Memory B cell (primary cell): Measurements from ENCODE around the gene SERPIND1.

Source experiments
- ATAC-seq: fragments of 150-1000 bp; cut with Tn5 transposase; 2 replicates; pipeline ENCODE4 v1.10.0; 2021; ENCODE audit warnings: low read depth, mild to moderate bottlenecking, moderate library complexity
- DNase-seq, 2 donors: peaks; one replicate each; pipeline ENCODE4 v3.0.0; 2022; ENCODE audit warnings: low spot score in 2 of 2
- H3K27ac Mint-ChIP-seq: one replicate; pipeline ENCODE4 v1.8.0; 2022; ENCODE audit warnings: mild to moderate bottlenecking, moderate library complexity, mixed read lengths
- H3K27me3 Mint-ChIP-seq: one replicate; pipeline ENCODE4 v1.8.0; 2022; ENCODE audit warnings: mixed read lengths
- H3K36me3 Mint-ChIP-seq: one replicate; pipeline ENCODE4 v1.8.0; 2022; ENCODE audit warnings: mild to moderate bottlenecking, mixed read lengths
- H3K4me1 Mint-ChIP-seq: one replicate; pipeline ENCODE4 v1.8.0; 2022; ENCODE audit warnings: mixed read lengths
- H3K4me3 Mint-ChIP-seq: one replicate; pipeline ENCODE4 v1.8.0; 2022; ENCODE audit warnings: mild to moderate bottlenecking, moderate library complexity, mixed read lengths
- H3K9me3 Mint-ChIP-seq: one replicate; pipeline ENCODE4 v1.8.0; 2022; ENCODE audit warnings: mixed read lengths

The SERPIND1 gene

GRCh38 chr22:20741634-20742581, 32.0 kb upstream of the SERPIND1 start:
- DNase-seq = peak; percentile 35 to 37
- peaks cover 18% of the 10 kb centered on the region for H3K36me3 Mint-ChIP-seq
- H3K27ac Mint-ChIP-seq = no peak overlapping the region
- H3K9me3 Mint-ChIP-seq = no peaks in the 10 kb centered on the region
- peaks cover 12% of the 10 kb centered on the region for H3K4me1 Mint-ChIP-seq
- no peak overlapping the region for H3K4me3 Mint-ChIP-seq
- ATAC-seq = no peak
- no peaks in the 10 kb centered on the region for H3K27me3 Mint-ChIP-seq

- DNase-seq (no peak), ATAC-seq (no peak)
- Mint-ChIP-seq H3K36me3 (peaks cover 20% of the 10 kb centered on the region), H3K9me3 (no peaks in the 10 kb centered on the region), H3K4me1 (peaks cover 12% of the 10 kb centered on the region), H3K27me3 (no peaks in the 10 kb centered on the region), H3K27ac (no peak overlapping the region), H3K4me3 (no peak overlapping the region)
Measured at GRCh38 chr22:20742764-20743163, 31.1 kb upstream of the SERPIND1 start.

DNA sequence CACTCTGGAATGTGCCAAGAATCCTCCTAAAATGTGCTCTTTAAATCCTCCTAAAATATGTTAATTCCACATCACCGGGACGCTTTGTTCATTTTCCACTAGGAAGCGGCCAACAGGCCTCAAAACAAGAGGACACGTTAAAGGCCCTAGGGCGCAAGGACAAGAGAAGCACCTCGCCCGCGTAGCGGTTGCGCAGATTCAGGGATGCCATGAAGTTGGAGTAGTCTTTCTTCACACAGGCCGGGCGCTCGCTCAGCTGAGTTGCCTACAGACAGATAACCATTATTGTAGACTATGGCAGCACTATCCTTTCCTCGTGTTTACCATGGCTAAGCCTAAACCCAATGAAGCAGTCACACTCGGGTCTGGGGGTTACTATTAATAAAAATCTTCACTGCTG, 29.5 kb upstream of the SERPIND1 start:
- H3K36me3 Mint-ChIP-seq = peaks cover 12% of the 10 kb centered on the region

GRCh38 chr22:20745119-20745518, 28.8 kb upstream of the SERPIND1 start:
- DNase-seq = no peak
- no peaks in the 10 kb centered on the region for H3K27me3 Mint-ChIP-seq
- H3K4me3 Mint-ChIP-seq = no peak overlapping the region

More for the DNA sequence above, 29.5 kb upstream of the SERPIND1 start:
- no peak for DNase-seq
- no peaks in the 10 kb centered on the region for H3K27me3 Mint-ChIP-seq
- no peak for ATAC-seq
- peaks cover 20% of the 10 kb centered on the region for H3K4me1 Mint-ChIP-seq
- no peaks in the 10 kb centered on the region for H3K9me3 Mint-ChIP-seq
- no peak overlapping the region for H3K27ac Mint-ChIP-seq
- H3K4me3 Mint-ChIP-seq = no peak overlapping the region

DNA sequence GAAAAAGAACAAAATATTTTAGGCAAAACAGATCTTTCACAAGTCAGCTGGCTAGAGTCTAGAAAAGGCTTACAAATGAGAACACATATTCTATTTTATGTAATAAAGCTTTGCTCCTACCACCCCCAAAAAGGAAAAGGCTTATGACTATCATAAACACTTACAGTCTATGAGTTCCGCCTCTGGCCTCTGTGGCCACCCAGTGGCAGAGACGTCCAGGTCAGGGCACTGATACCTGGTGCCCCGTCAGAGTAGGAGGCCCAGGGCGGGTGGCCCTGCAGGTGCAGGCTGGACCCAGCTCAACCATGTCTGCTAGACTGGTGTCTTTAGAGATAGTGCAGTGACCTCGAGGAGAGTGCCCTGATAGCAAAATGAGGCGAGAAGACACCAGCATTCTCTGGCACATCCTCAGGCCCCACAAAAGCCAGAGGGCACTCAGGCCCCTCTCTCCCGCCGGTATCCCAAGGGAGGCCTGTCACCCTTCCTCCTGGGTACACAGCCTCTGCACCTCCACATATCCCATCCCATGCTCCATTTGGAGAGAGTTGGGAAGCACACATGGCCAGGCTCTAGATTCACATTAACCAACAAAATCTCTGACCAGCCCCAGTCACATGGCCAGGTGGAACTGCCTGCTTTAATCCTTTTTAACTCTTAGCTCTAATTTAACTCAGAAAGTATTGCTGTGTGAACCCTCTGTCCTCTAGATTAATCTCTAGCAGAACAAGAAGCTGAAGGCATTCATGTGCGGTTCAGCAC, 27.3 kb upstream of the SERPIND1 start:
- DNase-seq (no peak), ATAC-seq (no peak)
- Mint-ChIP-seq H3K27me3 (no peaks in the 10 kb centered on the region), H3K4me3 (no peak overlapping the region), H3K9me3 (no peaks in the 10 kb centered on the region), H3K36me3 (peaks cover 10% of the 10 kb centered on the region), H3K27ac (peak overlapping the region; percentile 46), H3K4me1 (peaks cover 36% of the 10 kb centered on the region)

More at GRCh38 chr22:20745119-20745518, 28.8 kb upstream of the SERPIND1 start:
- Mint-ChIP-seq H3K4me1 (peaks cover 27% of the 10 kb centered on the region), H3K27ac (peak overlapping the region; percentile 80), H3K9me3 (no peaks in the 10 kb centered on the region), H3K36me3 (peaks cover 13% of the 10 kb centered on the region)
- ATAC-seq = no peak

- Mint-ChIP-seq H3K4me3 (no peak overlapping the region), H3K27ac (peak overlapping the region; percentile 46), H3K36me3 (peaks cover 10% of the 10 kb centered on the region), H3K27me3 (no peaks in the 10 kb centered on the region), H3K9me3 (no peaks in the 10 kb centered on the region), H3K4me1 (peaks cover 36% of the 10 kb centered on the region)
- ATAC-seq = no peak
- DNase-seq = no peak
Measured at GRCh38 chr22:20747223-20747622, 26.7 kb upstream of the SERPIND1 start.

DNA sequence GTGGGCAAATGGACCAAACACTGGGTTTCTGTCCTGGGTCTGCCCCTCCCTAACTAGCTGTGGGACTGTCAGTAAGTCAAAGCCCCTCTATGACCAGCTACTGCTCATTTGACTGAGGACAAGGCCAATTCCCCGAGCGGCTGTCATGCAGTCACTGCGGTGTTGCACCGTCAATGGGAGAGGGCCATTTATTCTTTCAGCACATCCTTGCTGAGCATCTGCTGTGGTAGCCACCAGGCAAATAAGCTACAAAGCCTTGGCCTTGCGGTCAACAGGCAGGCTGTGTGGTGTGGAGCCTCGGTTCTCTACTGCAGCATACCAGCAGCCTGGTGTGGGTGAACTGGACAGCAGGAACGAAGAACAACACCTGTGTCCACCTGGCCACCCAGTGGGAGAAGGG, 25.8 kb upstream of the SERPIND1 start:
- ATAC-seq (peak; percentile 24), DNase-seq (no peak)
- Mint-ChIP-seq H3K27me3 (no peaks in the 10 kb centered on the region), H3K4me1 (peaks cover 36% of the 10 kb centered on the region), H3K9me3 (no peaks in the 10 kb centered on the region), H3K36me3 (peaks cover 8% of the 10 kb centered on the region), H3K27ac (peak overlapping the region; percentile 89), H3K4me3 (peak overlapping the region; percentile 15)

DNA sequence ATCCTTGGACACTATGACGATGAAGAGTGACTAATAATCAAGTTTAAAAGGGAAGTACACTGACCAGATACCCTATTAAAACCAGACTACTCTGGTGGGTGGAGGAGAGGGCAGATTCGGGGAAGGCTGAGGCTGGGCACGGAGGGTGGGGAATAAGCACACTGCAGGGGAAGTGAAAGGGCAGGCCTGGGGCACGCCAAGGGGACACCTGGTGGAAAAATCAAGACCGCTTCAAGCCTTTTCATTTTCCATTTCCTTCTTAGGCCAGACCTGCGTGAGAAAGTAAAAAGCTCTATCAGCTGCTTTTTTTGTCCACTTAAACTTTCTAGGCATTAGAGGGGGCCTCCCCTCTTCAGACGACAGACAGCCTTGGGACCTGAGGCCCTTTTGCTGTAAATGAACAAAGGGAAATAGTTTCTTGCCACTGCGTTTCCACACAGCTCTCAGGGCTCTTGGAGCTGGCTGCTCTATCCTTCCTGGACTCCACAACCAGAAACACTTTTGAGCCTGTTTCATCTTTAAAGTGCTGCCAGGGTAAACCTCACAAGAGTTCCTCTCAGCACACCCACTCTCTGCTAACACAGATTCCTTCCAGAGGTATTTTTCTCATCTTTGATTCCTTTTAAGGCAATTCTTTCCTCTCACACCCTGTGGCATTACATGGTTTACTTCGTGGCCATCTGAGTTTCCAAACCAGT, 25.0 kb upstream of the SERPIND1 start:
- Mint-ChIP-seq H3K27ac (peak overlapping the region; percentile 89), H3K4me1 (peaks cover 36% of the 10 kb centered on the region), H3K9me3 (no peaks in the 10 kb centered on the region), H3K27me3 (no peaks in the 10 kb centered on the region), H3K4me3 (peak overlapping the region; percentile 35), H3K36me3 (peaks cover 11% of the 10 kb centered on the region)
- DNase-seq = no peak
- ATAC-seq = peak; percentile 79

- Mint-ChIP-seq H3K36me3 (peaks cover 11% of the 10 kb centered on the region), H3K4me1 (peaks cover 36% of the 10 kb centered on the region), H3K27ac (peak overlapping the region; percentile 89), H3K9me3 (no peaks in the 10 kb centered on the region), H3K4me3 (peak overlapping the region; percentile 35), H3K27me3 (no peaks in the 10 kb centered on the region)
- DNase-seq (no peak), ATAC-seq (no peak)
Measured at GRCh38 chr22:20749453-20749852, 24.5 kb upstream of the SERPIND1 start.

DNA sequence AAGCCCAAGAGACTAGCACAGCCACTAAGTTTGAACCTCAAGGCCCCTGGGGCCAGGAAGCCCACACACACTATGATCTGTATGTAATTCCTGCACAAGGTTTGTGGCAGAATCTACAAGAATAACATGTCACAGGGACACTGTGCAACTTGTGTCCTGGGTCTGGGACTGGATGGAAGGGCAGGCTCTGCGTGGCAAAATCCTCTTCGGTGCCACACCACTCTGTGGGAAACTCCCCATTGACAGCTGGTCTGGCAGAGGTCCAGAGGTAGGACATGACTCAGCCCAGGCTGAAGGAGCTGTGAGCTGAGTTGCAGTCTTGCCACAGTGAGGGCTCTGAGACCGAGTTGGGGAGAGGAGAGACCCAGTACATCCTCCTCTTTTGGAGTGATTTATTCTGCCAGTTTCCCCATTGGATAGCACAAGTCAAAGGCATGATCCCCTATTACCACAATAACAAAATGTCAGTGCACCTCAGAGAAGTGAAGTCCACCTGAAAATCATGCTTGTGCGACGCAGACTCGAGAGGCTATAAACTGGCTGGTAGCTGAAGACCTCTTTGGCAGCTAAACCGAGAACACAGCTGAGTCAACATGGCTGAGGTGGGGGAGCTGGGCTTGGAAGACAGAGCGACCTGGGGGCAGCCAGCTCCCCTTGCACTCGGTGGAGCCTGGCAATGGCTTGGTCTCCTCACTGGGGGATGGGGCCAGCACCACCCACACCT, 23.3 kb upstream of the SERPIND1 start:
- H3K4me1 Mint-ChIP-seq = peaks cover 34% of the 10 kb centered on the region
- peak; percentile 26 for ATAC-seq
- peak overlapping the region; percentile 89 for H3K27ac Mint-ChIP-seq
- H3K27me3 Mint-ChIP-seq = no peaks in the 10 kb centered on the region
- DNase-seq = no peak
- peaks cover 13% of the 10 kb centered on the region for H3K36me3 Mint-ChIP-seq
- no peaks in the 10 kb centered on the region for H3K9me3 Mint-ChIP-seq
- no peak overlapping the region for H3K4me3 Mint-ChIP-seq

DNA sequence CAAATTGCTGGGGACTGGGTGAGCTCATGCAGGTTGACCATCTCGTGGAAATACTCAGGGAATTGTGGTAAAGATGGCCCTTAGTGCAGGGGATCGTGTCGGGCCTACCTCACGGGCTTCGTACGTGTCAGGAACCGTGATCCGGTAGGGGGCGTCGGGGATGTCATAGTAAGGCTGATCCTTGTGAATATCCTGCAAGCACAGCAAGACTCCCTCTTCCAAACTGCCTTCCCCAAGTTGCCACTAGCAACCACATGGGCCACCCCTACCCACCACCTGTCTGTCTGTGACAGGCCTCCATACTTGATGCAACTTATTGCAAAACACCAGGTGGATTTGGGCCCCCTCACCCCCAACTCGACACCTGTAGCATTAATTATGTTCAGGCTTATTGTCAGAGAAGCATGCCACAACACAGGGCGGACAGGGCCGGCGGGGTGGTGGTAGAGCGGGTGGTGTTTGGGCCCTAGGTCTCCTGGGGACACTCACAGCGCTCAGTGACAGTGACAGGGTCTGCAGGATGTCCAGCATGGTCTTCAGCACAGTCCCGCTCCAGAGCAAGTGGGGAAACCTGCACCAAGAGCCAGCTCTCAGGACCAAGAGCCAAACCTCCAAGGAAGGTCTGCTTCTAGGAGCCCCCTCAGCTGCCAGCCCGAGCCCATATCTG, 22.6 kb upstream of the SERPIND1 start:
- peaks cover 32% of the 10 kb centered on the region for H3K4me1 Mint-ChIP-seq

DNA sequence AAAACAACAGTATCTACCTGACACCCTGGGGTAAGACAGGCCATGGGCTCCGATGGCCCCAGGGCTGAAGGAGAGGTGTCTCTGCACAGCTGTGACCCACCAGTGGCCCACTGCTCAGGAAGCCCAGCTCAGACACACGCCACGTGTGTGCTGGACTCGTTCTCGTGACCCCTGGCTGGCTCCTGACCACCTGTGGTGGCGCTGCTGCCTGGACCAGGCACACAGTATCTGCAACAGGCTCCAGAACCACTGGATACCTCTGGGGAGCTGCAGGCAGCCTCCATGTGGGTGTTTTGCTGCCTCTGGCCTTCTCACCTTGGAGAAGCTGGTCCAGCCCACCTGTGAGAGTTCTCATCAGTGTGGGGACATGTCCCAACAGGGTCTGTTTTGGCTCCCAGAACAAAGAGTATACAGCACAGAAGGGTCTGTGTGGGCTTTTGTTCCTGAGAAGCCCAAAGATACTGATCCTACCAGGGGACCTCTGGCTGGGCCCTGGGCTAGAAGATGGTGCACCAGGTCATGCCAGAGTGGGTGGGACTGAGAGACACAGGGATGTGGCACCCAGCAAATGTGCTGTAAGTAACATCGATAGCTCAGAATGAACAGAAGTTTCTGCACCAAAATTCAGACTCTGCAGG, 21.7 kb upstream of the SERPIND1 start:
- H3K27ac Mint-ChIP-seq = no peak overlapping the region
- DNase-seq (no peak), ATAC-seq (no peak)
- no peaks in the 10 kb centered on the region for H3K9me3 Mint-ChIP-seq
- no peaks in the 10 kb centered on the region for H3K27me3 Mint-ChIP-seq
- H3K36me3 Mint-ChIP-seq = peaks cover 15% of the 10 kb centered on the region
- H3K4me3 Mint-ChIP-seq = no peak overlapping the region
- peaks cover 29% of the 10 kb centered on the region for H3K4me1 Mint-ChIP-seq

More for the DNA sequence above, 22.6 kb upstream of the SERPIND1 start:
- H3K4me3 Mint-ChIP-seq = no peak overlapping the region
- no peak for DNase-seq
- H3K36me3 Mint-ChIP-seq = peaks cover 13% of the 10 kb centered on the region
- H3K27ac Mint-ChIP-seq = no peak overlapping the region
- H3K27me3 Mint-ChIP-seq = no peaks in the 10 kb centered on the region
- no peak for ATAC-seq
- no peaks in the 10 kb centered on the region for H3K9me3 Mint-ChIP-seq
